GM19467 (cell line): ENCODE results near the gene ANKRD39.
A peak's percentile ranks its signal among the peaks of the same experiment; 100 is the strongest.

Source experiments
- ATAC-seq: cut with Tn5 transposase; IDR thresholded peaks from one replicate; pipeline ENCODE4 v1.9.1; 2021; ENCODE audit warnings: mild to moderate bottlenecking, moderate library complexity; ENCODE audit not compliant: unreplicated experiment

Gene ANKRD39

GRCh38 chr2:96859681-96860064 lies 1.9 kb upstream of the ANKRD39 start:
- no peak for ATAC-seq

GRCh38 chr2:96859099-96859649 lies 1.4 kb upstream of the ANKRD39 start:
- ATAC-seq, result no peak

GRCh38 chr2:96856776-96857666 lies 795 bp downstream of the ANKRD39 start:
- ATAC-seq, result peak; percentile 1

DNA sequence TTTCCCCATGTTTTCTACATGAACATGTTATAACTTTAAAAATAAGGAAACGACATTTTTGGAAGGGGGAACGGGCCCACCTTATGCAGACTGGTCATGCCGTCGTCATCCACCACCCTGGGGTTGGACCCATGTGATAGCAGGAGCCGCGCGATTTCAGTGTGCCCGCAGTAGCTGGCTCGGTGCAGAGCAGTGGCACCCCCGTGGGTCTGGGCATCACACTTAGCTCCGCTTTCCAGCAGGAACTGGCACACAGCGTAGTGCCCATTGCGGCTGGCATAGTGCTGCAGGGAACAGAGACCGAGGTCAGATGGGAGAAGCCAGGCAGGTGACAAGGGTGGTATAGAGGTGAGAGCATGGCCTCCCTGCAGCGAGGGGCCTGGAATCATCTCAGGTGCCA lies 4.5 kb downstream of the ANKRD39 start:
- ATAC-seq, result no peak

DNA sequence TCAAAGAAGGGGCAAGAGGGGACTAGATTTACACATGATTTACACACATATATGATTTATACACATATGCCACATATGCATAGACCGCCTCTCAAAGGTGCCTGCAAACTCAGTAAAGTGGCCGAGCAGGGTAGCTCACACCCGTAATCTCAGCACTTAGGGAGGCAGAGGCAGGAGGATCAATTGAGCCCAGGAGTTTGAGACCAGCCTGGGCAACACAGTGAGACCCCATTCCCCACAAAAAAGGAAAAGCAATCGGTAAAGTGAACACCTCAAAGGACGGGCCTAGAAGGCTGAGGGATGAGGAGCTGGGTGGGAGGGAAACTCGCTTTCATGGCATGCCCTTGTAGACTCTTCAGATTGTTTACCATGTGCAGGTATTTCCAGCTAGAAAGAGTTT lies 5.1 kb downstream of the ANKRD39 start:
- ATAC-seq, result no peak

- ATAC-seq, result no peak
These were observed 9.6 kb downstream of the ANKRD39 start for GRCh38 chr2:96848264-96848663.

DNA sequence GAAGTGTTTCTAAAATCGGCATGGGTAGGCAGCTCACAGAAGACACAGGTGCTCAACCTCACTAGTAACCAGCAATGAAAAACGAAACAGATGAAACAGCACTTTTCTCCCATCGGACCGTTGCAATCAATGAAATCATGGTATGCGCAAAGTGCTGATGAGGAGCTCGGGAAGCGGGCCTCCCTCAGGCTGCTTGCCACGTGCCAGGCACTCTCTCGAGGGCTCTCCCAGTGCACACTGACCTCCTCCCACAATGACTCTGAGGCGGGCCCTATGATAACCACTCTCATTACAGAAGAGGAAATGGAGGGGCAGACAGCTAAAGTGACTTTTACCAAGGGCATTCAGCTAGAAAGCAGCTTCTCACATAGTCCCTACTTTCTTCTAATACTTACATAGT lies 10.2 kb downstream of the ANKRD39 start:
- no peak for ATAC-seq

DNA sequence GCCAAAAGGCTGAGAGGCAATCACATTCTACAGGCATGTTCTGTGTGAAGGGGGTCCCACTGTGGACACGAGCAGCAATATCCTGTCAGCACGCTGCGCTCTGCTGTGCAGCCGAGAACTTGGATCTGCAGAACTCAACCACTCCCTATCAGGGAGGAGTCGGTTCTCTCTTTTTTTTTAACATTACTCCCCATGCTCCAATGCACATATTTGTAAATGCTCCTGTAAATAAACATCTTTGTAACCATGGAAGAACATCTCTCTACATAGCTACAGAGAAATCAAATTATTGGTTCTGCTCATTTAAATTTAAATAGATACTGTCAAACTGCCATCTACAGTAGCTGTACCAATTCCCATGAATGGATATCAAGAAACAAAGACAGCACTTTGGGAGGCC lies 11.0 kb downstream of the ANKRD39 start:
- ATAC-seq, result no peak

GRCh38 chr2:96844405-96844808 lies 13.4 kb downstream of the ANKRD39 start:
- ATAC-seq, result no peak

DNA sequence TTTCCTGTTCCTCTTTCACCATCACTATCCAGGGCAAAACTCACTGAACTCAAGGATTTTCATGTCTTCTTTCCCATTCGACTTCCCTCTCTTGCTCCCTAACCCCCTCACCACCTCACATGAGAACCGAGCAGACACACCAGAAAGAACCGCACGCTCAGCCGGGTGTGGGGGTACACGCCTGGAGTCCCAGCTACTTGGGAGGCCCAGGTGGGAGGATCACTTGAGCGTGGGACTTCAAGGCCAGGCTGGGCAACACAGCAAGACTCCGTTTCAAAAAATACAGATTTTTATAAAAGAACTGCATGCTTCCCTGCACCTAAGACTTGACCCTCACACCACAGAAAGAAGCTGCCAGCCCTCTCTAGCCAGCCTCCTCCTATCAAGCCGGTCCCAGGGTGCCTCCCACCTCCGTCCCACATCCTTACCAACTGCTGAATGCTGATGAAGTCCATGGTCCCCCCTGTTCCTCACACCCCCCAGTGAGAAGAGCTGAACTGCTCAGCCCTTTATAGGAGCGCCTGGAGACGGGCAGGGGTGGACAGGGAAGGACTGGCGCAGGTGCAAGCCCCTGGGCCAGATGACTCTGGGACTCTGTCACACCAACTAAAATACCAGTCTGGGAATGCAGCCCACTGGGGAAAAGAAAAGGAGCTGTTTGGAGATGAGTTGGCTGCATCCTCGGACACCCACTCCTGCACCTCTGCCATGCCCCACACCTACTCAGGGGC lies 14.1 kb downstream of the ANKRD39 start, which contains the start of gene ANKRD23:
Gene ANKRD23, minus strand, starts transcription at position 484 of the 731 bp plus-strand sequence. Its CDS starts 29 bp downstream, at position 455.
- ATAC-seq, result no peak

DNA sequence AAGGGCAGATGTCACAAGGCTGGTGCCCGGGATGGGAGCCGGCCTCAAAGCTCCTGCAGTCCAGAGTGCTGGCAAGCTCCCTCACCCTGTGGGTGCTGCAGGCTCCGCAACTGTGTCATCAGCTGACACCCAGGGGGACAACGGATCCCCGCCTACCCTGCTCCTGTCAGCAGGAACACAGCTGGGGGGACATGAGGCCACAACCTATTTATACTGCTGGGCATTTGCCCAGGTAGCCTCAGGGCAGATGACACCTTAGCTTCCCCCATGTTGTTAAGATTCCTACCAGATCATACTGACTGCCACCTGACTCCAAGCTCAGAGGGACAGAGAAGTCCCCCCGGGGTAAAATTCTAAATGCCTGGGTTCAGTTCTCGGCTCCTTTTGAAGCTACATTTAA lies 15.2 kb downstream of the ANKRD39 start:
- no peak for ATAC-seq

DNA sequence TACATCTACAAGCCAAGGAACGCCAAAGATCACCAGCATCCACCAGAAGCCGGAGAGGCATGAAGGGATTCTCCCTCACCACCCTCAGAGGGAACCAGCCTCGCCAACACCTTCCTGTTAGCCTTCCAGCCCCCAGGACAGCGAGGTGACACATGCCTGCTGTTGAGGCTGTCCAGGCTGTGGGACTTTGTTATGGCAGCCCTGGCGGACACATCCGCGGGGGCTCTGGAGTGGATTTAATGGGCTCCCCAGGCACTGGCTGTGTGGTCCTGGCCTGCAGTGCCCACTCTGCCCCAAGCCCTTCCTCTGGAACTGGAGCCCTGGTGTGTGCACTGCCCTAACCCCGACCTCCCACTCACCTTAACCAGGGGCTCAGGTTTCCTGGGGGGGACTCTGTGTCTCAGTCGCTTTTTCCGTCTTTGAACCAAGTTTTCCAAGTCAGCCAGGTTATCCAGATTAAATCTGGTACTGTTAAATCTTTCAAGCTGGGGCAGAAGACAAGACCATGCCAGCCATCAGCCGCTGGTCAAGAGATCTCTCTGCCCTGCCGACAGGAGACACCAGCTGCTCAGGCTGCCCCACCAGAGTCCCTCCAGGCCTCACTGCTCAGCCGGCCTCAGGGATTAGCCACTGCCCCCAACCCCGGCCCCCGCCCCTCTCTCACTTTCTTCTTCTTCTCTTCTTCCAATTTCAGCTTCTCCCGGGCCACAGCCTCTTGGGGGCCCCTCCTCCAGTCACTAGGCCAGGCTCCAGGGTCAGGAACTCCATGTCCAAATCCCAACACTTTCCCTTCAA lies 15.9 kb downstream of the ANKRD39 start:
- ATAC-seq, result no peak

DNA sequence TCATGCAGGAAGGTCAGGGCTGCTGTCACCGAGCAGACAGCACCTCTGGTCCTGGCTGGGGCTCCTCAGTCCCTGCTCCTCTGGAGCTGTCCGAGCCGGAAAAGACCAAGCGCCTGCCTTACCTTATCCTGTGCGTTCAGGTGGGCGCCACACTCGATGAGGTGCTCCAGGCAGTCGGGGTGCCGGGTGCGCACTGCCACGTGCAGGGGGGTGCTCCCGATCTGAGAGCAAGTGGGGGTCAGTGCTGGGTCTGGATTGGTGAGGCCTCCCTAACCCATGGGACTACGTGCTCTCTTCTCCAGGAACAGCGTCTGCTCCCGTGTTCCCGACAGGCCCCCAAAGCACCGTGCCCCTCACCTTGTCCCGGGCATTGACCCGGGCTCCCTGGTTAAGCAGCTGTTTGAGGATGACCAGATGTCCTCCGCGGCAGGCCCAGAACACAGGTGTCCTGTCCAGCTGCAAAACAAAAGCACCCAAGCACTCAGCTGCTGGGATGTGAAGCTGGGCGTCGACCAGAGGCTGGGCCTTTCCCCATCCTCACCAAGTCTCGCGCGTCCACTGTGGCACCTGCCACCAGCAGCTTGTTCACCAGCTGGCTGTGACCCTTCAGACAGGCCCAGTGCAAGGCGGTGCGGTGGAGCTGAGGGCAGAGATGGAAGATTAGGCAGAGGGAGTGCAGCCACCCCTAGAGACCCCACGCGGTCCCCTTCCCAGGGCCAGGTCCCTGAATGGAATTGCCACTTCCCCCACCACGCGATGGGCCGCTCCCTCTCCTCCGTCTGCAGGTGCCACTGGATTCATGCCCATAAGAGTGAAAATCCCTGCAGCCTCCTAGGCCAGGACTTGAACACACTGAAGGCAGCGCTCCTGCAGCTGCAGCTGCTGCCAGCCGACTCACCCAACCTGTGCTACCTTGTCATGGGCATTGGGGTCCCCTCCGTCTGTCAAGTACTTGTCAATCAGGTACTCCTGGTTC lies 17.7 kb downstream of the ANKRD39 start:
- no peak for ATAC-seq

DNA sequence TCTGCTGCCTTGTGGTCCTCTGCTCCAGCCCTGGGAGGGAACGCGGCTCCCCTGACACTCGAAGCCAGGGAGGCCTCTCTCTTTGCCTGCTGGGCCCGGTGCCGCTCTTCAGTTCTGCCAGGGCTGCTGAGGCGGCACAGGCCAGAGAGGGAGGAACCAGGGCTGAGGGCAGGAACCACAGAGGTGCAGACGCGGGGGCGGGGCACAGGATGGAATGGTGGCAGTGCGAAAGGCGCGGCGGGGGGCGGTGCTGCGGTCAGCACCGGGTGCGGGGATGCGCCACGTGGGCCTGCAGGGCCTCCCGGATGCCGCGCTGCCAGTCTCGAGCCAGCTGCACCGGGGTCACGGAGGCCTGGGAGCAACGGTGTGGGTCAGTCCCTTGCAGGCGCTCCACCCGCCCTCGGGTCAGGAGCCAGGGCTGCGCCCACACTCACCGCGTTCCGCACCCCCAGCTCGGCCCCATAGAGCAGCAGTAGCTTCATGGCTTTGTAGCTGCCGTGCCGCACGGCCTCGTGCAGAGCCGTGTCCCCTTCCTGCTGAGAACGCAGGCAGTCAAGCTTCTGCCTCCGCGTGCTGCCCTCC lies 18.4 kb downstream of the ANKRD39 start:
- peak; percentile 76 for ATAC-seq

DNA sequence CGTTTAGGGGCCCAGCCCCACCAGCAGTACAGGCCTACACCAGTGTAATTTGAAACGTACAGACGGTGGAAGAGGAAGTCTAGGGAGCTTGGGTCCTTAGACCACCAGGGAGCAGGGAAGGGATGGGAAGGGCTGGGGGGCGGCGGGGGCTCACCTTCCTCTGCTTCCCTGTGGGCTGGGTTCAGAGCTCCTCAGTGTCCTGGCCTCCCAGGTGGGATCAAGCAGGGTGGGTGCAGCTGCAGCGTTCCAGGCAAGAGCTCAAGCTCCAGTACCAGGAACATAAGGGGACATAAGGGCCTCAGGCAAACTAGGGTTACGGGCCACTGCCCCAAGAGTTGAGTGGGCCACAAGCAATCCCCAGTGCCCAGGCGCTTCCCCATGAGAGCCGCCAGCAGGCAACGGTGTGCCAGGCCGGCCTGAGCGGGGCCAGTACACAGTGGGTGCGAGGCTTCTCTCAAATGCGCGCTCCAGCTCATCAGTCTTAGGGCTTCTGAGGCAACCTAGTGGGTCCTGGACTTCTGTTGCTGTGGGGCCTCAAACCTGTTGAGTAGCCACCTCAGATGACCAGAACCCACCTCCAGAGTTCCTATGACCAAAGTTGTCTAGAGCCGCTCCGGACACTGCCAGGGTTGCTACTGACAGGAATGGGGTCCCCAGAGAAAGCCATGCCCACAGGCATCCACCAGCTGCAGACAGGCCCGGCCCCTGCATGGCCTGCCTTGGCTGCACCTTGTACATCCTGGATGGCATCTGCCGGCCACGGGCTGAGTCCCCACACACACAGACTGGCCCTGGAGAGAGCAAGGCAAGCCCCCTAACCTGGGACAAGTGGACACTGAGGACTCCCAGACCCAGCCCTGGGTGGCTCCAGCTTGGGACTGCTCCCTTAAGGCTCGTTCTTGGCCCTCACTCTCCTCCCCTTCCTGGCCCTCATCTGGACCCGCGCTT lies 19.2 kb downstream of the ANKRD39 start:
- ATAC-seq, result no peak

- no peak for ATAC-seq
These were observed 20.2 kb downstream of the ANKRD39 start for GRCh38 chr2:96837575-96837974.

- ATAC-seq, result no peak
These were observed 22.0 kb downstream of the ANKRD39 start for GRCh38 chr2:96835830-96836229.

- ATAC-seq, result no peak
These were observed 24.9 kb downstream of the ANKRD39 start for GRCh38 chr2:96832754-96833507.
